ENCODE results near the gene ZNF337. TPM values are rescaled to one million over a fixed set of nuclear protein-coding genes. Genes with fewer than 3 reads are reported as not detected.

Gene ZNF337
- total and polyA plus RNA-seq, 2 donors (not counting 1 experiment from before 2014, with no cell fraction given) = 16.2 to 24.7 TPM

- TF ChIP-seq CTCF (IDR thresholded peaks at IDR 0.05) = no peak
- no peak for TF ChIP-seq EZH2 (IDR thresholded peaks at IDR 0.05; ENCODE audit: borderline replicate concordance, insufficient read depth, low read depth, low read length, poor library complexity, severe bottlenecking)
- Histone ChIP-seq H3K9me3 (ENCODE audit: control extremely low read depth in 1 of 3, control insufficient read depth in 2 of 3, insufficient read depth in 1 of 3, low read length in 2 of 3) (peaks cover 0 to 2% (median 2%) of the 10 kb centered on the region in 3 donors), H3K9ac (ENCODE audit: low read length) (peak overlapping the region; percentile 93), H4K20me1 (ENCODE audit: control insufficient read depth, insufficient read depth, low read length, poor library complexity, severe bottlenecking) (no peaks in the 10 kb centered on the region), H2AFZ (ENCODE audit: insufficient read depth, low read depth, low read length, poor library complexity, severe bottlenecking) (peak overlapping the region; percentile 94), H3K4me2 (replicated peaks; ENCODE audit: low read depth, low read length, poor library complexity, severe bottlenecking) (peak overlapping the region; percentile 93), H3K27ac (ENCODE audit: low read length in 2 of 2) (peak overlapping the region; percentile 71 to 90), H3K4me1 (ENCODE audit: control insufficient read depth in 2 of 2, insufficient read depth in 2 of 2, low read length in 2 of 2) (peaks cover 4 to 7% of the 10 kb centered on the region in 2 donors), H3K27me3 (replicated peaks in 1 of 4; ENCODE audit: control extremely low read depth in 1 of 4, control insufficient read depth in 3 of 4, insufficient read depth in 4 of 4, low read length in 3 of 4) (no peaks in the 10 kb centered on the region), H3K79me2 (ENCODE audit: control insufficient read depth, insufficient read depth, low read length) (peaks cover 16% of the 10 kb centered on the region), H3K4me3 (ENCODE audit: control extremely low read depth in 1 of 5, extremely low read depth in 1 of 5, insufficient read depth in 1 of 5, low read depth in 2 of 5, low read length in 4 of 5) (peak overlapping the region; percentile 3 to 92 (median 84)), H3K36me3 (replicated peaks in 1 of 2; ENCODE audit: control extremely low read depth in 1 of 2, control insufficient read depth in 1 of 2, extremely low read depth in 1 of 2, insufficient read depth in 2 of 2, low read length in 1 of 2) (no peaks in the 10 kb centered on the region)
- 19% methylated on average over 21 of the region's 30 CpGs for WGBS (ENCODE audit: insufficient coverage)
- ChIA-PET CTCF (no interaction called here), POLR2A (no interaction called here)
- H3K4me1 Mint-ChIP-seq = peaks cover 26% of the 10 kb centered on the region
- ATAC-seq (ENCODE audit: low read depth) (no peak), DNase-seq (peak; percentile 13)
- peak overlapping the region; percentile 93 for H3K27ac Mint-ChIP-seq
- H3K27me3 Mint-ChIP-seq = no peaks in the 10 kb centered on the region
- no peaks in the 10 kb centered on the region for H3K9me3 Mint-ChIP-seq (ENCODE audit: insufficient read depth)
- H3K4me3 Mint-ChIP-seq = peak overlapping the region; percentile 96
- intact Hi-C loops (cut with micrococcal nuclease) = loop anchor here (1.0 to 5.0 kb wide), 6 partner anchors 71 to 501 kb away; partner anchors contain the start of genes ABHD12, ENTPD6, GINS1 and NANP
Measured at GRCh38 chr20:25695532-25696370, 902 bp downstream of the ZNF337 start.

GRCh38 chr20:25692499-25692898 is 4.2 kb downstream of the ZNF337 start:
- no peak overlapping the region for H3K27ac Mint-ChIP-seq
- peaks cover 4 to 7% of the 10 kb centered on the region in 2 donors for H3K4me1 ChIP-seq (ENCODE audit: control insufficient read depth in 2 of 2, insufficient read depth in 2 of 2, low read length in 2 of 2)
- H3K4me3 ChIP-seq (ENCODE audit: control extremely low read depth in 1 of 5, extremely low read depth in 1 of 5, insufficient read depth in 1 of 5, low read depth in 2 of 5, low read length in 4 of 5) = no peak overlapping the region
- H3K9me3 ChIP-seq (ENCODE audit: control extremely low read depth in 1 of 3, control insufficient read depth in 2 of 3, insufficient read depth in 1 of 3, low read length in 2 of 3) = no peaks in the 10 kb centered on the region
- ChIA-PET POLR2A (no interaction called here), CTCF (no interaction called here)
- no peaks in the 10 kb centered on the region for H3K27me3 Mint-ChIP-seq
- H3K4me3 Mint-ChIP-seq = no peak overlapping the region
- no peaks in the 10 kb centered on the region for H3K36me3 ChIP-seq (replicated peaks in 1 of 2; ENCODE audit: control extremely low read depth in 1 of 2, control insufficient read depth in 1 of 2, extremely low read depth in 1 of 2, insufficient read depth in 2 of 2, low read length in 1 of 2)
- H3K4me2 ChIP-seq (replicated peaks; ENCODE audit: low read depth, low read length, poor library complexity, severe bottlenecking) = no peak overlapping the region
- H2AFZ ChIP-seq (ENCODE audit: insufficient read depth, low read depth, low read length, poor library complexity, severe bottlenecking) = no peak overlapping the region
- H3K79me2 ChIP-seq (ENCODE audit: control insufficient read depth, insufficient read depth, low read length) = peaks cover 16% of the 10 kb centered on the region
- peaks cover 17% of the 10 kb centered on the region for H3K4me1 Mint-ChIP-seq
- H3K27ac ChIP-seq (ENCODE audit: low read length in 2 of 2) = no peak overlapping the region
- H3K9me3 Mint-ChIP-seq (ENCODE audit: insufficient read depth) = no peaks in the 10 kb centered on the region
- H4K20me1 ChIP-seq (ENCODE audit: control insufficient read depth, insufficient read depth, low read length, poor library complexity, severe bottlenecking) = no peaks in the 10 kb centered on the region
- H3K27me3 ChIP-seq (replicated peaks in 1 of 4; ENCODE audit: control extremely low read depth in 1 of 4, control insufficient read depth in 3 of 4, insufficient read depth in 4 of 4, low read length in 3 of 4) = no peaks in the 10 kb centered on the region
- ATAC-seq (ENCODE audit: low read depth) (no peak), DNase-seq (no peak)
- WGBS (ENCODE audit: insufficient coverage) = no CpG with 5 or more reads among the region's 2 CpGs
- TF ChIP-seq CTCF (IDR thresholded peaks at IDR 0.05) = no peak
- intact Hi-C loops (cut with micrococcal nuclease) = no loop called here
- H3K9ac ChIP-seq (ENCODE audit: low read length) = no peak overlapping the region
